Limb (tissue), 2 donors: ENCODE measurements around the gene C4orf36.
"Not testable (repeated sequence)": the region's sequence is repeated elsewhere in the genome, so short reads cannot be mapped to it uniquely, and the experiment has no call there.

ENCODE experiments used
- DNase-seq, 2 donors: peaks; one replicate each; pipeline ENCODE4 v3.0.0-alpha.2; 2016; ENCODE audit errors: extremely low spot score in 2 of 2

C4orf36 gene

GRCh38 chr4:86917212-86918039 is 25.2 kb upstream of the C4orf36 start:
- DNase-seq: no peak

- no peak for DNase-seq
These were observed 24.2 kb upstream of the C4orf36 start for GRCh38 chr4:86916392-86916791.

- no peak for DNase-seq
These were observed 18.8 kb upstream of the C4orf36 start for GRCh38 chr4:86910820-86911684.

GRCh38 chr4:86910369-86910768 is 18.1 kb upstream of the C4orf36 start:
- no peak for DNase-seq

- no peak for DNase-seq
These were observed 17.5 kb upstream of the C4orf36 start for GRCh38 chr4:86909546-86910295.

- DNase-seq: peak in 1 of 2 donors; percentile 41
These were observed 16.0 kb upstream of the C4orf36 start for GRCh38 chr4:86908251-86908657.

GRCh38 chr4:86901864-86902263 is 9.6 kb upstream of the C4orf36 start:
- no peak for DNase-seq

GRCh38 chr4:86898562-86898961 is 6.3 kb upstream of the C4orf36 start:
- no peak for DNase-seq

GRCh38 chr4:86896596-86896995 is 4.4 kb upstream of the C4orf36 start:
- DNase-seq: no peak

GRCh38 chr4:86895692-86896488 is 3.7 kb upstream of the C4orf36 start:
- DNase-seq: peak in 1 of 2 donors; percentile 85

- no peak for DNase-seq
These were observed 2.2 kb upstream of the C4orf36 start for GRCh38 chr4:86894455-86894854.

- DNase-seq: no peak
These were observed 914 bp upstream of the C4orf36 start for GRCh38 chr4:86893136-86893535.

GRCh38 chr4:86892636-86892960 is 376 bp upstream of the C4orf36 start:
- DNase-seq: no peak

GRCh38 chr4:86890790-86891189 is 1.4 kb downstream of the C4orf36 start:
- DNase-seq: no peak

GRCh38 chr4:86879641-86880040 is 12.6 kb downstream of the C4orf36 start:
- no peak for DNase-seq

GRCh38 chr4:86878640-86879039 is 13.6 kb downstream of the C4orf36 start:
- no peak for DNase-seq

- DNase-seq: no peak
These were observed 15.1 kb downstream of the C4orf36 start for GRCh38 chr4:86876894-86877685.

- DNase-seq: not testable (repeated sequence)
These were observed 16.8 kb downstream of the C4orf36 start for GRCh38 chr4:86875436-86875835.

- no peak for DNase-seq
These were observed 20.1 kb downstream of the C4orf36 start for GRCh38 chr4:86872135-86872534.

GRCh38 chr4:86870442-86871069 is 21.7 kb downstream of the C4orf36 start:
- DNase-seq: no peak
